ENCODE data around the gene MRGPRF.
A peak's percentile ranks its signal among the peaks of the same experiment; 100 is the strongest.

MRGPRF gene

GRCh38 chr11:68994161-68994893 is 18.7 kb downstream of the MRGPRF start:
- Mint-ChIP-seq H3K27ac (no peak overlapping the region), H3K9me3 (no peaks in the 10 kb centered on the region), H3K4me3 (no peak overlapping the region), H3K4me1 (peaks cover 6% of the 10 kb centered on the region), H3K36me3 (no peaks in the 10 kb centered on the region)
- DNase-seq (ENCODE audit: low spot score in 2 of 2) = no peak
- no peak for ATAC-seq

GRCh38 chr11:68993546-68993945 is 19.5 kb downstream of the MRGPRF start:
- no peak for ATAC-seq
- H3K27ac Mint-ChIP-seq = no peak overlapping the region
- no peaks in the 10 kb centered on the region for H3K9me3 Mint-ChIP-seq
- no peak overlapping the region for H3K4me3 Mint-ChIP-seq
- DNase-seq (ENCODE audit: low spot score in 2 of 2) = no peak
- no peaks in the 10 kb centered on the region for H3K4me1 Mint-ChIP-seq
- no peaks in the 10 kb centered on the region for H3K36me3 Mint-ChIP-seq

- Mint-ChIP-seq H3K9me3 (no peaks in the 10 kb centered on the region), H3K36me3 (no peaks in the 10 kb centered on the region), H3K4me3 (no peak overlapping the region), H3K4me1 (no peaks in the 10 kb centered on the region), H3K27ac (no peak overlapping the region)
- ATAC-seq (no peak), DNase-seq (ENCODE audit: low spot score in 2 of 2) (no peak)
Measured at GRCh38 chr11:68992743-68993255, 20.2 kb downstream of the MRGPRF start.

- ATAC-seq (no peak), DNase-seq (ENCODE audit: low spot score in 2 of 2) (no peak)
- Mint-ChIP-seq H3K36me3 (no peaks in the 10 kb centered on the region), H3K27ac (no peak overlapping the region), H3K9me3 (no peaks in the 10 kb centered on the region), H3K4me3 (no peak overlapping the region), H3K4me1 (no peaks in the 10 kb centered on the region)
Measured at GRCh38 chr11:68990995-68991780, 21.9 kb downstream of the MRGPRF start.

GRCh38 chr11:68989936-68990606 is 23.0 kb downstream of the MRGPRF start:
- Mint-ChIP-seq H3K27ac (no peak overlapping the region), H3K4me3 (no peak overlapping the region), H3K9me3 (no peaks in the 10 kb centered on the region), H3K36me3 (no peaks in the 10 kb centered on the region), H3K4me1 (no peaks in the 10 kb centered on the region)
- DNase-seq (ENCODE audit: low spot score in 2 of 2) = no peak
- peak; percentile 37 for ATAC-seq

- no peak for ATAC-seq
- no peak overlapping the region for H3K27ac Mint-ChIP-seq
- DNase-seq (ENCODE audit: low spot score in 2 of 2) = no peak
- no peaks in the 10 kb centered on the region for H3K9me3 Mint-ChIP-seq
- H3K4me3 Mint-ChIP-seq = no peak overlapping the region
- H3K4me1 Mint-ChIP-seq = no peaks in the 10 kb centered on the region
- H3K36me3 Mint-ChIP-seq = no peaks in the 10 kb centered on the region
Measured at GRCh38 chr11:68988491-68988890, 24.6 kb downstream of the MRGPRF start.

- H3K36me3 Mint-ChIP-seq = no peaks in the 10 kb centered on the region
- H3K4me3 Mint-ChIP-seq = no peak overlapping the region
- H3K27ac Mint-ChIP-seq = no peak overlapping the region
- no peaks in the 10 kb centered on the region for H3K4me1 Mint-ChIP-seq
- no peaks in the 10 kb centered on the region for H3K9me3 Mint-ChIP-seq
- ATAC-seq = no peak
- DNase-seq (ENCODE audit: low spot score in 2 of 2) = no peak
Measured at GRCh38 chr11:68987211-68987610, 25.8 kb downstream of the MRGPRF start.

GRCh38 chr11:68983801-68984200 is 29.2 kb downstream of the MRGPRF start:
- no peak overlapping the region for H3K4me3 Mint-ChIP-seq
- ATAC-seq = no peak
- H3K4me1 Mint-ChIP-seq = no peaks in the 10 kb centered on the region
- no peaks in the 10 kb centered on the region for H3K36me3 Mint-ChIP-seq
- H3K9me3 Mint-ChIP-seq = no peaks in the 10 kb centered on the region
- no peak overlapping the region for H3K27ac Mint-ChIP-seq
- DNase-seq (ENCODE audit: low spot score in 2 of 2) = no peak

GRCh38 chr11:68982134-68982533 is 30.9 kb downstream of the MRGPRF start:
- ATAC-seq = no peak
- DNase-seq (ENCODE audit: low spot score in 2 of 2) = no peak
- Mint-ChIP-seq H3K4me3 (no peak overlapping the region), H3K36me3 (no peaks in the 10 kb centered on the region), H3K9me3 (no peaks in the 10 kb centered on the region), H3K27ac (no peak overlapping the region), H3K4me1 (no peaks in the 10 kb centered on the region)

GRCh38 chr11:68980776-68981065 is 32.3 kb downstream of the MRGPRF start, which contains the start of gene MRGPRD:
TSS of gene MRGPRD (minus strand) at chr11:68980986. CDS start at chr11:68980986, 0 bp downstream.
- H3K4me1 Mint-ChIP-seq = no peaks in the 10 kb centered on the region
- H3K9me3 Mint-ChIP-seq = no peaks in the 10 kb centered on the region
- no peaks in the 10 kb centered on the region for H3K36me3 Mint-ChIP-seq
- DNase-seq (ENCODE audit: low spot score in 2 of 2) (no peak), ATAC-seq (no peak)
- no peak within 1 kb of the TSS for H3K27ac Mint-ChIP-seq
- H3K4me3 Mint-ChIP-seq = no peak within 1 kb of the TSS

GRCh38 chr11:68979931-68980775 is 32.9 kb downstream of the MRGPRF start:
- no peaks in the 10 kb centered on the region for H3K9me3 Mint-ChIP-seq

GRCh38 chr11:68978931-68979594 is 34.0 kb downstream of the MRGPRF start:
- Mint-ChIP-seq H3K9me3 (no peaks in the 10 kb centered on the region), H3K4me3 (no peak overlapping the region), H3K4me1 (peaks cover 5% of the 10 kb centered on the region), H3K27ac (no peak overlapping the region), H3K36me3 (no peaks in the 10 kb centered on the region)
- DNase-seq (ENCODE audit: low spot score in 2 of 2) (no peak), ATAC-seq (no peak)

More at GRCh38 chr11:68979931-68980775, 32.9 kb downstream of the MRGPRF start:
- DNase-seq (ENCODE audit: low spot score in 2 of 2) = no peak
- H3K27ac Mint-ChIP-seq = no peak overlapping the region
- H3K4me1 Mint-ChIP-seq = no peaks in the 10 kb centered on the region
- H3K36me3 Mint-ChIP-seq = no peaks in the 10 kb centered on the region
- no peak overlapping the region for H3K4me3 Mint-ChIP-seq
- ATAC-seq = no peak

- Mint-ChIP-seq H3K36me3 (no peaks in the 10 kb centered on the region), H3K27ac (no peak overlapping the region), H3K4me1 (peaks cover 5% of the 10 kb centered on the region), H3K9me3 (no peaks in the 10 kb centered on the region), H3K4me3 (no peak overlapping the region)
- DNase-seq (ENCODE audit: low spot score in 2 of 2) (no peak), ATAC-seq (no peak)
Measured at GRCh38 chr11:68978626-68978930, 34.5 kb downstream of the MRGPRF start.

GRCh38 chr11:68977781-68978625 is 35.0 kb downstream of the MRGPRF start:
- Mint-ChIP-seq H3K4me1 (peaks cover 5% of the 10 kb centered on the region), H3K36me3 (no peaks in the 10 kb centered on the region), H3K9me3 (no peaks in the 10 kb centered on the region), H3K4me3 (no peak overlapping the region), H3K27ac (no peak overlapping the region)
- DNase-seq (ENCODE audit: low spot score in 2 of 2) = no peak
- no peak for ATAC-seq
